ENCODE measurements around the gene PRR11. TPM values are rescaled to one million over a fixed set of nuclear protein-coding genes. Genes with fewer than 3 reads are reported as not detected.

The PRR11 gene
- total RNA-seq, 4 donors from 2014 or later = 0.20 to 7.9 (median 0.53) TPM; not detected in 1

DNA sequence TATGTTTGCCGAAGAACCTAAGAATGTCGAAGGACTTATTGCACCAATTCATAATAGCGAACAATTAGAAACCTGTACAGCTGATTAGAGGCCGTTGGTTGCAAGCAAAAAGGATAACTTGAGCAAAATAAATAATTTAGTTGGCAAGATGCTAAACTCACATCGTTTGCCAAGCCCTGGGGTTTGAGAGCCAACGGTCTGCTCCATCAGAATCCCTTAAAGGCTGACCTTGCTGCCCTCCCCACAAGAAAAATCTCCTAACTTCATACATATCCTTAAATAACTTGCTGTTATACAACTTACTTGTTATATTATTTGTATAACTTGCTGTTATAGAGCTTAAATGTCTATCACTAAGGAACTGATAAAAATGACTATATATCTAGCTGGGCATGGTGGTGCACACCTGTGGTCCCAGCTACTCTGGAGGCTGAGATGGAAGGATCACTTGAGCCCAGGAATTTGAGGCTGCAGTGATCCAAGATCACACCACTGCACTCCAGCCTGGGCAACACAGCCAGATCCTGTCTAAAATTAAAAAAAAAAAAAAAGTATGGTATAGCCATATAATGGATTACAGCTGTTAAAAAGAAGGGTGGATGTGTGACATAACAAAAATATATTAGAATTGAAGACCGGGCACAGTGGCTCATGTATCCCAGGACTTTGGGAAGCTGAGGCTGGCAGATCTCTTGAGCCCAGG lies 47.0 kb upstream of the PRR11 start:
- intact Hi-C loops (cut with DNase I; ENCODE audit: low total_unique reads) (loop anchor here (5.0 kb wide), 3 partner anchors 49 to 756 kb away; partner anchors contain the start of genes PRR11, SKA2 and SUPT4H1), in situ Hi-C loops (cut with MboI; ENCODE audit: low sequenced_read_pairs in 4 of 4) (no loop called here)
- Histone ChIP-seq H3K27ac (no peak overlapping the region), H3K4me3 (no peak overlapping the region), H3K4me1 (peaks cover 7 to 25% of the 10 kb centered on the region in 2 donors), H3K27me3 (no peaks in the 10 kb centered on the region), H3K9me3 (no peaks in the 10 kb centered on the region), H3K36me3 (no peaks in the 10 kb centered on the region)
- DNase-seq (no peak), ATAC-seq (no peak)
- no peak for TF ChIP-seq POLR2A (IDR thresholded peaks at IDR 0.05)
- TF ChIP-seq, protein P1, sequence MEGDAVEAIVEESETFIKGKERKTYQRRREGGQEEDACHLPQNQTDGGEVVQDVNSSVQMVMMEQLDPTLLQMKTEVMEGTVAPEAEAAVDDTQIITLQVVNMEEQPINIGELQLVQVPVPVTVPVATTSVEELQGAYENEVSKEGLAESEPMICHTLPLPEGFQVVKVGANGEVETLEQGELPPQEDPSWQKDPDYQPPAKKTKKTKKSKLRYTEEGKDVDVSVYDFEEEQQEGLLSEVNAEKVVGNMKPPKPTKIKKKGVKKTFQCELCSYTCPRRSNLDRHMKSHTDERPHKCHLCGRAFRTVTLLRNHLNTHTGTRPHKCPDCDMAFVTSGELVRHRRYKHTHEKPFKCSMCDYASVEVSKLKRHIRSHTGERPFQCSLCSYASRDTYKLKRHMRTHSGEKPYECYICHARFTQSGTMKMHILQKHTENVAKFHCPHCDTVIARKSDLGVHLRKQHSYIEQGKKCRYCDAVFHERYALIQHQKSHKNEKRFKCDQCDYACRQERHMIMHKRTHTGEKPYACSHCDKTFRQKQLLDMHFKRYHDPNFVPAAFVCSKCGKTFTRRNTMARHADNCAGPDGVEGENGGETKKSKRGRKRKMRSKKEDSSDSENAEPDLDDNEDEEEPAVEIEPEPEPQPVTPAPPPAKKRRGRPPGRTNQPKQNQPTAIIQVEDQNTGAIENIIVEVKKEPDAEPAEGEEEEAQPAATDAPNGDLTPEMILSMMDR (IDR thresholded peaks at IDR 0.05 in 4 of 5, conservative IDR thresholded peaks at IDR 0.05 in 1 of 5) = no peak

DNA sequence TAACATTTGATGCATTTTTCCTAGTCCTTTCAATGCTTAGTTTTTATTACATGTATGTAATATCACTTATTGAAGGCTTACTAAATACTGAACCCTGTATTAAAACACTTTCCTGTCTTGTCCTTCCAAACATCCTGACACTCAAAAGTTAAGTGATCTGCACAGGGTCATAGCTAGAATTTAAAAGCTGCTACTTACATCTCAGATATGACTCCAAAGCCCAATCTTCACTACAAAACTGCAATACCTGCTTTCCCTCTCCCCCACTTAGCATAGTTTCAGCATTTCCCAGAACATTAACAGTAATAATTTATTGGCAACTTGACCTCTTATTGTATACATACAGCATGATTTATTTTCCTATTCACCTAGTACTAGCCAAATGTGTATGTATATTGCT lies 44.6 kb upstream of the PRR11 start:
- DNase-seq (no peak), ATAC-seq (no peak)
- Histone ChIP-seq H3K27ac (no peak overlapping the region), H3K4me1 (peaks cover 1 to 10% of the 10 kb centered on the region in 2 donors), H3K9me3 (no peaks in the 10 kb centered on the region), H3K36me3 (no peaks in the 10 kb centered on the region), H3K4me3 (no peak overlapping the region), H3K27me3 (no peaks in the 10 kb centered on the region)
- in situ Hi-C loops (cut with MboI; ENCODE audit: low sequenced_read_pairs in 4 of 4) = no loop called here
- no peak for TF ChIP-seq POLR2A (IDR thresholded peaks at IDR 0.05)
- TF ChIP-seq, protein P1 (IDR thresholded peaks at IDR 0.05 in 4 of 5, conservative IDR thresholded peaks at IDR 0.05 in 1 of 5) = no peak
- intact Hi-C loops (cut with DNase I; ENCODE audit: low total_unique reads) = no loop called here

DNA sequence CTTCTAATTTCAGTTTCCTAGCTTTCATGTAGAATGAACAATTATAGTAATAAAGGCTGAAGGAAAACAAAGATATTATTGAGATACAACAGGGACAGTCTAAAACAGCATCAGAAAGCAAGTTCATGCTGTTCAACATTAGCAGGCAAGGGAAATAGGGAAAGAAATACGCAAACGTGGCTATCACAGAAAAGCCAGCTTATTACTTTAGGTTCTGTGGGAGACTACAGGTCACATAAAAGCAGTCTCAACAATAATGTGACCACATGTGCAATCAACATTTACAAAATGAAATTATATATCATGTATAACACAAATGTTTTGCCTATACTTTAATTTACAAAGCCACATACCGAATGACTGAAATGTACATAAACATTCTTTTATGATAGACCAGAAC lies 44.0 kb upstream of the PRR11 start:
- no peak for TF ChIP-seq POLR2A (IDR thresholded peaks at IDR 0.05)
- TF ChIP-seq, protein P1 (IDR thresholded peaks at IDR 0.05 in 4 of 5, conservative IDR thresholded peaks at IDR 0.05 in 1 of 5) = no peak
- Histone ChIP-seq H3K27ac (no peak overlapping the region), H3K4me1 (peaks cover 0 to 10% of the 10 kb centered on the region in 2 donors), H3K27me3 (no peaks in the 10 kb centered on the region), H3K9me3 (no peaks in the 10 kb centered on the region), H3K36me3 (no peaks in the 10 kb centered on the region), H3K4me3 (no peak overlapping the region)
- no peak for ATAC-seq
- intact Hi-C loops (cut with DNase I; ENCODE audit: low total_unique reads) (no loop called here), in situ Hi-C loops (cut with MboI; ENCODE audit: low sequenced_read_pairs in 4 of 4) (no loop called here)
- DNase-seq = no peak

DNA sequence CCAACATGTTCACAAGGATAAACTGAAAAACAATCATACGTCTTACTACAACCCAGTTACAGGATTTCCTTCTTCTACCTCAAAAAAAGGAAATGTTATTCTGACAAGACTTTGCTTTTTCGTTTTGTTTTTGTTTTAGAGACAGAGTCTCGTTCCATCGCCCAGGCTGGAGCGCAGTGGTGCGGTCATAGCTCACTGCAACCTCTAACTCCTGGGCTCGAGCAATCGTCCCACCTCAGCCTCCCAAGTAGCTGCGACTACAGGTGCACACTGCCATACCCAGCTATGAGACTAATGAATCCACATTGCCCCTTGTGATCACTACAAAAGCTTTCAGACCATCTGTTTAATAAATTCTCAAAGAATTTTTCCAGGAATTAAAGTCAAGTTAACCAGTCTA lies 40.1 kb upstream of the PRR11 start:
- Histone ChIP-seq H3K9me3 (no peaks in the 10 kb centered on the region), H3K4me3 (no peak overlapping the region), H3K36me3 (no peaks in the 10 kb centered on the region), H3K27me3 (no peaks in the 10 kb centered on the region), H3K4me1 (no peaks in the 10 kb centered on the region), H3K27ac (no peak overlapping the region)
- ATAC-seq (no peak), DNase-seq (no peak)
- intact Hi-C loops (cut with DNase I; ENCODE audit: low total_unique reads) (no loop called here), in situ Hi-C loops (cut with MboI; ENCODE audit: low sequenced_read_pairs in 4 of 4) (no loop called here)
- TF ChIP-seq, protein P1 (IDR thresholded peaks at IDR 0.05 in 4 of 5, conservative IDR thresholded peaks at IDR 0.05 in 1 of 5) = no peak
- TF ChIP-seq POLR2A (IDR thresholded peaks at IDR 0.05) = no peak
